ENCODE data around the gene KRTAP22-2.

Gene KRTAP22-2

GRCh38 chr21:30590297-30590696, at the start of gene KRTAP22-2:
TSS of gene KRTAP22-2 (minus strand) at chr21:30590397.
- no peak for DNase-seq

GRCh38 chr21:30638686-30639085, 48.5 kb upstream of the KRTAP22-2 start:
- no peak for DNase-seq

- no peak for DNase-seq
Measured at GRCh38 chr21:30634906-30635305, 44.7 kb upstream of the KRTAP22-2 start, which contains the start of gene KRTAP20-2. TSS of gene KRTAP20-2 (plus strand) at chr21:30635206. CDS start at chr21:30635264, 58 bp downstream.

GRCh38 chr21:30629200-30629599, 39.0 kb upstream of the KRTAP22-2 start:
- no peak for DNase-seq

- no peak for DNase-seq
Measured at GRCh38 chr21:30628109-30628508, 37.9 kb upstream of the KRTAP22-2 start.

- no peak for DNase-seq
Measured at GRCh38 chr21:30625449-30626165, 35.4 kb upstream of the KRTAP22-2 start.

GRCh38 chr21:30623362-30623761, 33.2 kb upstream of the KRTAP22-2 start:
- no peak for DNase-seq

- no peak for DNase-seq
Measured at GRCh38 chr21:30620522-30620921, 30.3 kb upstream of the KRTAP22-2 start, which contains the start of gene KRTAP20-4. TSS of gene KRTAP20-4 (plus strand) at chr21:30620627.

GRCh38 chr21:30620080-30620479, 29.9 kb upstream of the KRTAP22-2 start:
- no peak for DNase-seq

GRCh38 chr21:30616125-30616524, 25.9 kb upstream of the KRTAP22-2 start, which contains the start of gene KRTAP20-1:
TSS of gene KRTAP20-1 (plus strand) at chr21:30616425. CDS start at chr21:30616455, 30 bp downstream.
- DNase-seq, result no peak

GRCh38 chr21:30615199-30615598, 25.0 kb upstream of the KRTAP22-2 start:
- DNase-seq, result no peak

- DNase-seq, result no peak
Measured at GRCh38 chr21:30613836-30614235, 23.6 kb upstream of the KRTAP22-2 start, which contains the start of gene KRTAP6-1. TSS of gene KRTAP6-1 (minus strand) at chr21:30613930. CDS start at chr21:30613904, 26 bp downstream.

GRCh38 chr21:30612132-30612531, 21.9 kb upstream of the KRTAP22-2 start:
- DNase-seq, result no peak

- no peak for DNase-seq
Measured at GRCh38 chr21:30605968-30606367, 15.8 kb upstream of the KRTAP22-2 start.

GRCh38 chr21:30600787-30601186, 10.6 kb upstream of the KRTAP22-2 start, which contains the start of gene KRTAP22-1:
TSS of gene KRTAP22-1 (plus strand) at chr21:30601087.
- no peak for DNase-seq

GRCh38 chr21:30598802-30599201, 8.6 kb upstream of the KRTAP22-2 start, which contains the start of gene KRTAP6-2:
TSS of gene KRTAP6-2 (minus strand) at chr21:30598902. CDS start at chr21:30598874, 28 bp downstream.
- DNase-seq, result no peak

- DNase-seq, result no peak
Measured at GRCh38 chr21:30592140-30592539, 1.9 kb upstream of the KRTAP22-2 start, which contains the start of gene KRTAP6-3. TSS of gene KRTAP6-3 (plus strand) at chr21:30592440. CDS start at chr21:30592446, 6 bp downstream.

- no peak for DNase-seq
Measured at GRCh38 chr21:30582870-30583269, 7.3 kb downstream of the KRTAP22-2 start.

GRCh38 chr21:30580132-30580531, 10.1 kb downstream of the KRTAP22-2 start:
- no peak for DNase-seq

GRCh38 chr21:30579346-30579745, 10.9 kb downstream of the KRTAP22-2 start:
- no peak for DNase-seq

GRCh38 chr21:30577766-30578165, 12.4 kb downstream of the KRTAP22-2 start:
- DNase-seq, result no peak

- DNase-seq, result no peak
Measured at GRCh38 chr21:30567617-30568016, 22.6 kb downstream of the KRTAP22-2 start.

GRCh38 chr21:30563630-30564029, 26.6 kb downstream of the KRTAP22-2 start:
- no peak for DNase-seq

GRCh38 chr21:30563072-30563471, 27.1 kb downstream of the KRTAP22-2 start:
- DNase-seq, result no peak
